Central memory CD4-positive, alpha-beta T cell (primary cell): ENCODE data around the gene NFKBIZ.

ENCODE experiments used
- DNase-seq: peaks from one replicate; pipeline ENCODE4 v3.0.0; 2022

The NFKBIZ gene

GRCh38 chr3:101825904-101826445 lies 23.3 kb upstream of the NFKBIZ start:
- DNase-seq: no peak

DNA sequence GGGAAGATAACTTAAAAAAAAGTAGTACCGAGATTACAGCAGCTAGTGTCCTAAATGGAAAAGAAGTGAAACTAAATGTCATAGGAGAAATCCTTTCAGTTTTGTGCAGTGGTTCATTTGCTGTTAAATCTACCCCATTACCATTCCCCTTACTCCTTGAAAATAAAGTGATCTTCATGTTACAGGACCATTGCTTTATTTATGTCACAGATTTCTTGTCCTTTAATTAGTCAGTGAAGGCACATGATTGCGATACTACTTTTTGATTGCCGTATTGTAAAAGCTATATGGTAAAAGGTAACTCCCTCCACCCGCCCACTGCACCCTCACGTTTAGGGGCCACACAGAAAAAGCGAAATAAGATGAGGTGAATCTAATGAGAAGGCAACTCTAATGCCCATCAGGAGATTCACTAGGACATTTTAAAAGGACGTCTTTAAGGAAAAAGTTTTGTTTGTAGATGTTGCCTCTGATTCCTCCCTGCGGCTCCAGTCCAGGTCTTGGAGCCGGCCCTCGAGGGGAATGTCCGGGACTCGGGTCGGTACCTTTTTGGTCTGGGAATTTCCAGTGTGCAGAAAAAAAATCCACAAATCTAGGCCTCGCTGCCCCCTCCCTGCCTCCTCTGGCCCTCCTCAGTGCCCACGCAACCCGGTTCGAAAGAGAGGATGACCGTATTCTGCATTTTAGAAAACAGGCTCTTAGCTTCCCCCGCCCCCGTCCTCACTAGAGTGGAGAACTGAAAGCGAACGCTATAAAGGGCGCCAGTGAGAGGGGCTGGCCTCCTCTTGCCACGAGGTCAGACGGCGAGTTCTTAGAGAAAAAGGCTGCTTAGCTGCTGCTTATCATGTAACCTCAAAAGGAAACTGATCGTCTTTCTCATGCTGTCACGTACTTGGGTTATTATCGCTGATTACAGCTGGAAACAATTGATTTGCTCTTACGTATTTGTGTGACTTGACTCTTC lies 21.8 kb upstream of the NFKBIZ start:
- peak; percentile 79 for DNase-seq

- no peak for DNase-seq
Observed at GRCh38 chr3:101828276-101828675, 21.0 kb upstream of the NFKBIZ start.

DNA sequence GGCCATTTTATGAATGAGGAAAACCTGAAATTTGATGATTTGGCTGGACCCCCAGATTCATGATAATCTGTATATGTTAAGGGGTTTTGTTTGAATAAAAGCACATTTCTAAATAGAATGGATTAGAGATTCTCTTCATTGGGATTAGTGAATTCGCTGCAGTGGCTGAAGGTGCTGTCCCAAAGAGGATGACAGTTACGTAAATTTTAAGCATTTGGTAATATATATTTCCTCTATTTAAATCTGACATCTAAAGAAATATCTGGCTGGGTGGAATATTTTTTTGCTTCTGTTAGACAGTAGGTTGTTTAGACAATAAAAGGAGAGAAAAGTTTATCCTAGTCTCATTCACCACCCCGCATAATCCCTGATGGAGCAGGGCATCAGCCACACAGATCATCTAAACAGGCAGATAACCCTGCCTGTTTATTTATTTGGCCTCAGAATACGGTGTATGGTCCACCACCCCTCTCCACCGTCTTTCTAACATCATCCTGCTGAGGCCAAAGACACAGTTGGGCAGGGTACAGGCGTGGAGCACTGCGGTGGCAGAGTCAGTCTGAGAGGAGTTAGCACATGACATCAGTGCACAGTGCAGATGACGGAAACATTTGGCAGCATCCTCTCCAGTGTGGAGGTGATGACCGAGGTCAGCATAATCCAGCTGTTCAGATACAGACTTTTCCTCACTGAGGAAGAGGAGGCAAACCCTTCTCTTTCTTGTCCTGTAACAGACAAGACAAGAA lies 20.4 kb upstream of the NFKBIZ start:
- peak; percentile 41 for DNase-seq

DNA sequence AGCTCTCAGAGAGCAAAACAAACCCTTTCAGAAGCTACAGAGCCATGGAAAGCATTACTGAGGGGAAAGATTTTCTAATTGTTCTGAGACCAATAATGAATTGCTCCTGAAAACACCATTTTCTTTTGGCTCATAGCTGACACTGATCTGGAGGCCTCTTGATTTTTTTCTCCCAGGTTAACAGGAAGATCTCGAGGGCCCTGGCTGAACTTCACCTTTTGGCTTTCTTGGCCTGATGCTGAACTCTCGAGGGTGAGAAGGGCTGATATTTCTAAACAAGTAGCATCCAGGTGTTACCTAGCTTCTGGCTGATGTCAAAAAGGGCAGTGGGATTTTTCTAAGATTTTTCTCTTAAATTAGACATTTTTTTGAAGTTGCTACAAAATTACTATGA lies 19.9 kb upstream of the NFKBIZ start:
- no peak for DNase-seq

GRCh38 chr3:101829874-101830273 lies 19.4 kb upstream of the NFKBIZ start:
- DNase-seq: no peak

GRCh38 chr3:101833446-101833974 lies 15.8 kb upstream of the NFKBIZ start:
- DNase-seq: no peak

GRCh38 chr3:101835676-101836075 lies 13.6 kb upstream of the NFKBIZ start:
- no peak for DNase-seq

GRCh38 chr3:101836160-101836559 lies 13.2 kb upstream of the NFKBIZ start:
- DNase-seq: no peak

DNA sequence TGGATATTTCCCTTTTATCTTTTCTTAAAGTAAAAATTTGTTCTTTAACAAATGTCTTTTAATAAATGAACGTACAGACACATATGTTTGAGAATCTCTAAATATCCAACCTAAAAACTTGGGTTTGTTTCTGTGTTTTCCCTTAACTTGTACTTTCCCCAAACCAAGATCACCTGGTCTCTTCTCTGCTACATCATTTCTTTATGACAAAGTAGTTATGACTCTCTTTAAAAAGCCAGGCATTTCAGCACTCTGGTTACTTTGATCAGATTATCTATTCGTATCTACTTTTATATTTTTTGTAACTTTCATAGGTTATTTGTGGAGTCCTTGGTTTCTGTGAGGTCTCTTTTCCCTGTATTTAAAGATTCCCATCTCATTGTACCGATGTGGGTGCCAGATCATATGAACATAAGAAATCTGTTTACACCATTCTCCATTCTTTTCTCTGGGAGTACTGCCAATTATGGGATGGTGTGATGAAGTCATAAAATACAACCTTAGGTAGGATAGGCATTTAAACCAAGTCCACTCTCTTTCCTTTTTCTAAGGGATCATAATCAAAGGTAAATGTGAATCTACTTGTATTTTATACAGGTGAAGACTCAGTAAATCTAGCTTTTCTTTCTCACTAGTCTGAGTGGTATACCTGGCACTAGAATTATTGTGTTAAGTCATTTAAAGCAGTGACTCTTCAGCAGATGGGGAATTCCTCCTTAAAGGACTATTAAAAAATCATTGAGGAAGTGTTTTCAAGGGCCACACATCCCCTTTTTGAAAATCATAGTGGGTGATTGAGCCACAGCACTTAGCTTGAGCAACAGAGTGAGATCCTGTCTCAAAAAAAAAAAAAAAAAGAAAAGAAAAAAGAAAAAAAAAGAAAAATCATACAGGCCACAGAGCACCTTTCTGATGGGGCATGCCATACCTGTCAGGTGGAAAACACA lies 12.4 kb upstream of the NFKBIZ start:
- no peak for DNase-seq

GRCh38 chr3:101838691-101839090 lies 10.6 kb upstream of the NFKBIZ start:
- DNase-seq: no peak

- DNase-seq: no peak
Observed at GRCh38 chr3:101840066-101840465, 9.2 kb upstream of the NFKBIZ start.

GRCh38 chr3:101842245-101842934 lies 6.9 kb upstream of the NFKBIZ start:
- no peak for DNase-seq

DNA sequence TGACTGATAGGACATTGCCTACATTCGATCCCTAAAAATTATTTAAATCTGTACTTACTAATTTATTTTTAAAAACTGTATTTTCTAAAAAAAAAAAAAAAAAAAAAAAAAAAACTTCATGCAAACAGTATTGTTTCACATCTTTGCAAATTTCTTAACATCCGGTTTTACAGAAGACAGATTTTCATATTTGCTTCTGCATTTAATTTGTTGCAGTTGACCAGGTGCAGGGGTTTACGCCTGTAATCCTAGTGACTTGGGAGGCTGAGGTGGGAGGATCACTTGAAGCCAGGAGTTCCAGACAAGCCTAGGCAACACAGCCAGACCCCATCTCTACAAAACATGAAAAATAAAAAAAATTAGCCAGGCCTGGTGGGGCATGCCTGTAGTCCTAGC lies 6.4 kb upstream of the NFKBIZ start:
- no peak for DNase-seq

DNA sequence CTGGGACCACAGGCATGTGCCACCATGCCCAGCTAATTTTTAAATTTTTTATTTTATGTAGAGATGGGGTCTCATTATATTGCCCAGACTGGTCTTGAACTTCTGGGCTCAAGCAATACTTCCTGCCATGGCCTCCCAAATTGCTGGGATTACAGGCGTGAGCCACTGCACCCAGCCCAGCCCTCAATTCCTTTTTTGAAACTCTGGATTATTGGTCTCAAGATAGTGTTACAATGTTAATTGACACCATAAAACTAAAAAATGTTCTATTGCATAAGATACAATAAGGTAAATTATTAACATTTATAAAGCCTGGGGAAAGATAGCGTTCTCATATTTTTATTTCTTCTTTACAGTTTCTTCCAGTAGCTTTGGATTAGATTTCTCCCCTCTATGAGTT lies 3.9 kb upstream of the NFKBIZ start:
- DNase-seq: no peak

DNA sequence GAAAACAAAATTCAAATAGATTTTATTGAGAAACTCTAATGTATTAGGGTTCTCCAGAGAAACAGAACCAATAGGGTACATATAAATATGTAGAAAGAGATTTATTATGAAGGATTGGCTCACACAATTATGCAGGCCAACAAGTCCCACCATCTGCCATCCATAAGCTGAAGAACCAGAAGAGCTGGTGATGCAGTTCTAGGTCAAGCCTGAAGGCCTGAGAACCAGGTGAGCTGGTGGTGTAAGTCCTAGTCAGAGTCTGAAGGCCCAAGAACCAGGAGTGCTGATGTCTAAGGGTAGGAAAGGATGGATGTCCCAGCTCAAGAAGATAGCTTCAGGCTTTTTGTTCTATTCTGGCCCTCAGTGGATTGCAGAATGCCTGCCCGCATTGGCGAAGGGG lies 2.6 kb upstream of the NFKBIZ start:
- no peak for DNase-seq

- DNase-seq: no peak
Observed at GRCh38 chr3:101847328-101847727, 2.0 kb upstream of the NFKBIZ start.

GRCh38 chr3:101848326-101848725 lies 988 bp upstream of the NFKBIZ start:
- DNase-seq: no peak

DNA sequence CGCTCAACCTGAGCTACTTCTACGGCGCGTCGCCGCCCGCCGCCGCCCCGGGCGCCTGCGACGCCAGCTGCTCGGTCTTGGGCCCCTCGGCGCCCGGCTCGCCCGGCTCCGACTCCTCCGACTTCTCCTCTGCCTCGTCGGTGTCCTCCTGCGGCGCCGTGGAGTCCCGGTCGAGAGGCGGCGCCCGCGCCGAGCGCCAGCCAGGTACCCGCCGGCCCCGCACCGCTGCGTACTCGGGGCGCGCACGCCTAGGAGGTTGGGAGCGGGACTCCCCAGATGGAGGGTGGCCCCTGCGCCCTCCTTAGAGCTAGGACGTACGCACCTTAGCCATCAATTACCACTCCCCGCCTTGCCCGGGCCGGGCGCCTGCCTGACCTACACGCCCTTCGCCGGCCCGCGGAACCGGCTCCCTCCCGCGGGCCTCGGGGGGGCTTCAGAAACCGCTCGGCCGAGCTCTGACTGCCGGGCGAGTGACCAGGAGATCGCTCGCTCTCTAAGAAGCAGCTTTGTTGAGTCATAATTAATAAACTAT lies 466 bp downstream of the NFKBIZ start:
- peak; percentile 50 for DNase-seq

- DNase-seq: peak; percentile 87
Observed at GRCh38 chr3:101850246-101851051, 1.1 kb downstream of the NFKBIZ start.
